ENCODE results near the gene TOMM6. TPM values are rescaled to one million over a fixed set of nuclear protein-coding genes. Genes with fewer than 3 reads are reported as not detected.

TOMM6 gene
- total RNA-seq, 1 experiment from 2014 or later = 142 TPM

DNA sequence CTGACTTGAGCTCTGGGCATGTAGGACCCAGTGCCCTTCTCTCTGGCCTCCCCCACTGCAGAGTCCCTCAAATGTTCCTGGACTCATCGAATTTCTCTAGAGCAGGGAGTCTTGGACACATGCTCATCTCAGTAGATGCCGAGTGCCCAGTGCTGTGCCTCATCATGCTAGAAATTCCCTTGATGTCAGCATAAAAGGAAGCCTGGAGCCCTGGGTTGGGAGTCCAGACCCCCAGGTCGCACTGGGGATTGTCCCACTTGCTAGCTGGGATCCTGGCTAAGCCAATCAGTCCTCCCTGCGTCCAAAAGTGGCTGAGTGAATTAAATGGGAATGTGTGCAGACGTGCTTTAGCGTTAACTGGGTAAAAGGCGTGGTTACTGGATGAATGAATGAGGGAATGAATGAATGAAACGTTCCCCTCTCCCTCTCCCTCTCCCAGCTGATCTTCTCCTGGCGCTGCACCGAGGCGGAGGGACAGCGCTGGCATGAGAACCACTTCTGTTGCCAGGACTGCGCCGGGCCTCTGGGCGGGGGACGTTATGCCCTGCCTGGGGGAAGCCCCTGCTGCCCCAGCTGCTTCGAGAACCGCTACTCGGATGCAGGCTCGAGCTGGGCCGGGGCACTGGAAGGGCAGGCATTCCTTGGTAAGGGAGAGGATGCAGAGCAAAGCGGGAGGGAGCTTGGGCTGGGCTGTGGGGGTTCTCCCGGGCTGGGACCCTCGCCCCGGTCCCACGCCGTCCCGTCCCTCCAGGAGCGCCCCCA, 1.6 kb upstream of the TOMM6 start:
- BruUV-seq (replicated peaks) = no TSS peak
- Histone ChIP-seq H3F3A (ENCODE audit: low read length, unreplicated experiment) (no peaks in the 10 kb centered on the region), H3K36me3 (ENCODE audit: low read depth, low read length) (peaks cover 20% of the 10 kb centered on the region), H3K4me1 (ENCODE audit: insufficient read depth, low read length) (peaks cover 26% of the 10 kb centered on the region), H3K4me2 (ENCODE audit: low read length) (peak overlapping the region; percentile 94), H3K9ac (ENCODE audit: low read length) (peak overlapping the region; percentile 96), H3K27ac (ENCODE audit: low read length) (no peak overlapping the region), H4K20me1 (ENCODE audit: low read length) (no peaks in the 10 kb centered on the region), H3K9me3 (ENCODE audit: low read length) (no peaks in the 10 kb centered on the region), H3K27me3 (ENCODE audit: low read length) (no peaks in the 10 kb centered on the region), H3K79me2 (ENCODE audit: low read length) (peaks cover 21% of the 10 kb centered on the region), H2AFZ (ENCODE audit: low read length) (peak overlapping the region; percentile 67), H3K9me2 (replicated peaks; ENCODE audit: low read length) (no peaks in the 10 kb centered on the region), H3K4me3 (ENCODE audit: low read length) (peak overlapping the region; percentile 89)
- intact Hi-C loops (cut with micrococcal nuclease) = loop anchor here (2.0 to 10.0 kb wide), 4 partner anchors 51 to 439 kb away; partner anchors contain the start of gene TFEB
- POLR2A ChIA-PET (ENCODE audit: unreplicated experiment) = interaction anchor here (0.6 kb wide), 1 partner anchor 110 kb away, joined by 3 read pairs; no protein-coding TSS in a partner anchor
- ATAC-seq = peak; percentile 5
- no peak for DNase-seq
- no peak for TF ChIP-seq EZH2 (IDR thresholded peaks at IDR 0.05; ENCODE audit: low read length, unreplicated experiment)
- TF ChIP-seq EZH2phosphoT487 (IDR thresholded peaks at IDR 0.05; ENCODE audit: borderline replicate concordance, low read length) = no peak
- no peak for TF ChIP-seq CTCF (conservative IDR thresholded peaks at IDR 0.05; ENCODE audit: low read depth, low read length)
- CTCF ChIA-PET = interaction anchor here (0.6 to 1.2 kb wide), 3 partner anchors 52 to 149 kb away, joined by 3 to 6 read pairs (median 4); partner anchors contain the start of genes BYSL and MED20

GRCh38 chr6:41786451-41787218, 859 bp upstream of the TOMM6 start:
- no peaks in the 10 kb centered on the region for H3K27me3 ChIP-seq (ENCODE audit: low read length)
- BruUV-seq (replicated peaks) = TSS peak; percentile 87
- ATAC-seq (peak; percentile 83), DNase-seq (peak; percentile 85)
- H3K36me3 ChIP-seq (ENCODE audit: low read depth, low read length) = peaks cover 25% of the 10 kb centered on the region
- H3K4me2 ChIP-seq (ENCODE audit: low read length) = peak overlapping the region; percentile 94
- POLR2A ChIA-PET (ENCODE audit: unreplicated experiment) = interaction anchor here (0.6 kb wide), 1 partner anchor 110 kb away, joined by 3 read pairs; no protein-coding TSS in a partner anchor
- no peaks in the 10 kb centered on the region for H3F3A ChIP-seq (ENCODE audit: low read length, unreplicated experiment)
- peak overlapping the region; percentile 96 for H3K9ac ChIP-seq (ENCODE audit: low read length)
- H3K27ac ChIP-seq (ENCODE audit: low read length) = peak overlapping the region; percentile 51
- H3K4me1 ChIP-seq (ENCODE audit: insufficient read depth, low read length) = peaks cover 18% of the 10 kb centered on the region
- peaks cover 21% of the 10 kb centered on the region for H3K79me2 ChIP-seq (ENCODE audit: low read length)
- no peaks in the 10 kb centered on the region for H3K9me2 ChIP-seq (replicated peaks; ENCODE audit: low read length)
- CTCF ChIA-PET = interaction anchor here (0.5 to 1.2 kb wide), 6 partner anchors 53 to 665 kb away, joined by 3 to 6 read pairs (median 3); partner anchors contain the start of genes BYSL, MED20 and TRERF1
- peak; percentile 62 for TF ChIP-seq CTCF (conservative IDR thresholded peaks at IDR 0.05; ENCODE audit: low read depth, low read length)
- TF ChIP-seq EZH2phosphoT487 (IDR thresholded peaks at IDR 0.05; ENCODE audit: borderline replicate concordance, low read length) = no peak
- H3K9me3 ChIP-seq (ENCODE audit: low read length) = no peaks in the 10 kb centered on the region
- H4K20me1 ChIP-seq (ENCODE audit: low read length) = no peaks in the 10 kb centered on the region
- intact Hi-C loops (cut with micrococcal nuclease) = loop anchor here (1.0 to 10.0 kb wide), 5 partner anchors 52 to 438 kb away; partner anchors contain the start of genes BYSL, MED20 and TFEB
- peak overlapping the region; percentile 89 for H3K4me3 ChIP-seq (ENCODE audit: low read length)
- peak overlapping the region; percentile 90 for H2AFZ ChIP-seq (ENCODE audit: low read length)
